H1 (cell line): ENCODE data around the gene NPR1. TPM values are rescaled to one million over a fixed set of nuclear protein-coding genes. Genes with fewer than 3 reads are reported as not detected.

Source experiments
- CTCF ChIA-PET: fragments of 300-600 bp; sonication (Branson Sonifier 250); formaldehyde crosslinking; loops from one replicate; lab custom pipeline; 2021; ENCODE audit not compliant: partially characterized antibody; lab: Charles Lee
- POLR2A ChIA-PET: fragments of 300-600 bp; sonication (Branson Sonifier 250); formaldehyde crosslinking; loops from one replicate; lab custom pipeline; 2021; ENCODE audit warnings: inconsistent platforms; ENCODE audit not compliant: partially characterized antibody; lab: Charles Lee
- DNase-seq, 2 experiments: peaks; one replicate each; pipeline versions ENCODE4 v3.0.0 to v3.0.0-alpha.2; 2010 to 2022; ENCODE audit warnings: low spot score in 2 of 2, low read depth in 1 of 2, mixed read lengths in 1 of 2
- FAIRE-seq: peaks from 2 replicates; lab custom pipeline; 2011; peaks lifted over from hg19 to GRCh38; lab: Jason Lieb, UNC
- H2AFZ ChIP-seq: 2 replicates; pipeline ENCODE4 v1.8.1; 2012; ENCODE audit warnings: low read length, inconsistent platforms
- H2AK5ac ChIP-seq: 2 replicates; pipeline ENCODE4 v1.6.1; 2013; ENCODE audit warnings: low read depth, low read length
- H2BK120ac ChIP-seq: replicated peaks from 2 replicates; pipeline ENCODE3; 2013; ENCODE audit warnings: low read depth, low read length, inconsistent platforms
- H2BK12ac ChIP-seq: 2 replicates; pipeline ENCODE4 v1.6.1; 2013; ENCODE audit warnings: low read depth, low read length
- H2BK15ac ChIP-seq: 2 replicates; pipeline ENCODE4 v1.6.1; 2013; ENCODE audit warnings: low read length
- H2BK20ac ChIP-seq: 2 replicates; pipeline ENCODE4 v1.6.1; 2013; ENCODE audit warnings: low read length
- H2BK5ac ChIP-seq: 2 replicates; pipeline ENCODE4 v1.6.1; 2013; ENCODE audit warnings: low read depth, low read length
- H3K14ac ChIP-seq: 2 replicates; pipeline ENCODE4 v1.6.1; 2013; ENCODE audit warnings: inconsistent platforms; ENCODE audit not compliant: insufficient read length
- H3K18ac ChIP-seq: 2 replicates; pipeline ENCODE4 v1.6.1; 2013; ENCODE audit warnings: low read length; ENCODE audit errors: extremely low read depth
- H3K23ac ChIP-seq: 2 replicates; pipeline ENCODE4 v1.6.1; 2013; ENCODE audit warnings: inconsistent platforms; ENCODE audit not compliant: insufficient read length
- H3K23me2 ChIP-seq: 2 replicates; pipeline ENCODE4 v1.6.1; 2013; ENCODE audit warnings: low read depth, low read length
- H3K27ac ChIP-seq: 2 replicates; pipeline ENCODE4 v1.6.1; 2011; ENCODE audit warnings: low read depth, low read length, inconsistent platforms
- H3K27me3 ChIP-seq, 4 experiments: replicated peaks in 1 of 4; 1 replicate in 1 of 4; 2 replicates in 3 of 4; pipeline versions ENCODE4 v1.6.1 to v1.8.1; 2011 to 2013; ENCODE audit warnings: low read length in 3 of 4, mild to moderate bottlenecking in 3 of 4, inconsistent platforms in 2 of 4, mixed read lengths in 2 of 4, moderate library complexity in 1 of 4; ENCODE audit not compliant: control insufficient read depth in 3 of 4, insufficient read depth in 3 of 4; ENCODE audit errors: extremely low read depth in 1 of 4
- H3K36me3 ChIP-seq, 4 experiments: 2 replicates each; pipeline versions ENCODE4 v1.6.1 to v1.8.1; 2011 to 2013; ENCODE audit warnings: mild to moderate bottlenecking in 4 of 4, low read length in 3 of 4, moderate library complexity in 2 of 4, control low read depth in 1 of 4, inconsistent platforms in 1 of 4; ENCODE audit not compliant: insufficient read depth in 4 of 4, control insufficient read depth in 2 of 4
- H3K4ac ChIP-seq: replicated peaks from 2 replicates; pipeline ENCODE3; 2013; ENCODE audit warnings: low read length, low read depth, mixed read lengths, inconsistent platforms; ENCODE audit not compliant: insufficient read length
- H3K4me1 ChIP-seq, 4 experiments: replicated peaks in 1 of 4; 1 replicate in 1 of 4; 2 replicates in 3 of 4; pipeline versions ENCODE4 v1.6.1 to v1.8.1; 2011 to 2013; ENCODE audit warnings: low read length in 3 of 4, inconsistent platforms in 2 of 4, mixed read lengths in 1 of 4; ENCODE audit not compliant: insufficient read depth in 4 of 4, control insufficient read depth in 3 of 4
- H3K4me2 ChIP-seq, 2 experiments: 2 replicates each; pipeline versions ENCODE4 v1.6.1 to v1.8.1; 2011 to 2013; ENCODE audit warnings: low read depth in 2 of 2, low read length in 2 of 2, control low read depth in 1 of 2, inconsistent platforms in 1 of 2, mild to moderate bottlenecking in 1 of 2; ENCODE audit not compliant: insufficient read depth in 1 of 2
- H3K4me3 ChIP-seq, 4 experiments: fragments of 200-600, 300-600 bp in 1 of 4; sonication (generic), shearing (Covaris generic), sonication (Bioruptor Twin) in 1 of 4; 2 replicates each; pipeline versions ENCODE4 v1.5.1 to v1.8.1; 2011 to 2016; ENCODE audit warnings: low read length in 4 of 4, low read depth in 3 of 4, control low read depth in 2 of 4, inconsistent platforms in 2 of 4, mild to moderate bottlenecking in 2 of 4, mixed read lengths in 1 of 4, moderate library complexity in 1 of 4; ENCODE audit not compliant: insufficient read depth in 2 of 4; ENCODE audit errors: extremely low read depth in 1 of 4
- H3K56ac ChIP-seq: replicated peaks from 2 replicates; pipeline ENCODE3; 2013; ENCODE audit warnings: low read depth, mild to moderate bottlenecking, mixed read lengths, low read length, inconsistent platforms; ENCODE audit not compliant: insufficient read length
- H3K79me1 ChIP-seq: 2 replicates; pipeline ENCODE4 v1.6.1; 2013; ENCODE audit warnings: low read depth, low read length, control low read depth
- H3K79me2 ChIP-seq, 2 experiments: 2 replicates each; pipeline versions ENCODE4 v1.6.1 to v1.8.1; 2012 to 2013; ENCODE audit warnings: low read length in 2 of 2, mild to moderate bottlenecking in 2 of 2, inconsistent platforms in 1 of 2; ENCODE audit not compliant: insufficient read depth in 2 of 2, control insufficient read depth in 1 of 2
- H3K9ac ChIP-seq, 4 experiments: replicated peaks in 1 of 4; 1 replicate in 1 of 4; 2 replicates in 3 of 4; pipeline versions ENCODE4 v1.6.1 to v1.8.1; 2011 to 2013; ENCODE audit warnings: low read depth in 3 of 4, low read length in 3 of 4, control low read depth in 2 of 4, mild to moderate bottlenecking in 2 of 4, moderate library complexity in 2 of 4, inconsistent platforms in 1 of 4; ENCODE audit errors: extremely low read depth in 1 of 4
- H3K9me3 ChIP-seq, 2 experiments: 2 replicates each; pipeline versions ENCODE4 v1.6.1 to v1.8.1; 2012 to 2013; ENCODE audit warnings: mild to moderate bottlenecking in 2 of 2, moderate library complexity in 2 of 2, control low read depth in 1 of 2, inconsistent platforms in 1 of 2, low read depth in 1 of 2, low read length in 1 of 2, mixed read lengths in 1 of 2; ENCODE audit not compliant: insufficient read depth in 2 of 2
- H4K20me1 ChIP-seq, 2 experiments: replicated peaks in 1 of 2; 2 replicates each; pipeline versions ENCODE3 to v1.8.1; 2011 to 2013; ENCODE audit warnings: inconsistent platforms in 2 of 2, low read length in 2 of 2, mild to moderate bottlenecking in 1 of 2; ENCODE audit not compliant: insufficient read depth in 2 of 2, control insufficient read depth in 1 of 2
- H4K5ac ChIP-seq: 2 replicates; pipeline ENCODE4 v1.6.1; 2013; ENCODE audit warnings: low read length, low read depth, mixed read lengths, inconsistent platforms; ENCODE audit not compliant: insufficient read length
- H4K8ac ChIP-seq: 2 replicates; pipeline ENCODE4 v1.8.0; 2013; ENCODE audit warnings: mild to moderate bottlenecking, moderate library complexity, low read length, inconsistent platforms; ENCODE audit not compliant: insufficient read depth; ENCODE audit errors: extremely low read depth
- H4K91ac ChIP-seq: replicated peaks from 2 replicates; pipeline ENCODE3; 2013; ENCODE audit warnings: low read length, mixed read lengths, inconsistent platforms; ENCODE audit not compliant: insufficient read length
- CHD2 ChIP-seq: IDR thresholded peaks from 2 replicates; pipeline ENCODE4 v1.6.1; 2012; ENCODE audit warnings: low read length, improper control_type of control experiment
- HDAC2 ChIP-seq, 2 experiments: fragments of 300-600 bp in 1 of 2; sonication (generic) in 1 of 2; IDR thresholded peaks; 2 replicates each; pipeline ENCODE4 v1.6.1; 2011 to 2012; ENCODE audit warnings: low read depth in 2 of 2, low read length in 2 of 2, mild to moderate bottlenecking in 2 of 2, moderate library complexity in 2 of 2, borderline replicate concordance in 1 of 2, inconsistent platforms in 1 of 2
- KDM5A ChIP-seq: fragments of 200-600 bp; IDR thresholded peaks from 2 replicates; pipeline ENCODE4 v1.7.1; 2012; ENCODE audit warnings: mild to moderate bottlenecking, low read length, inconsistent platforms, mixed read lengths
- PHF8 ChIP-seq: fragments of 200-600 bp; sonication (generic); conservative IDR thresholded peaks from 2 replicates; pipeline ENCODE4 v1.7.1; 2012; ENCODE audit warnings: low read depth, mild to moderate bottlenecking, inconsistent platforms, low read length, moderate library complexity
- POLR2AphosphoS5 ChIP-seq: IDR thresholded peaks from 2 replicates; pipeline ENCODE4 v1.6.1; 2011; ENCODE audit warnings: low read depth, low read length
- RFX5 ChIP-seq: IDR thresholded peaks from 2 replicates; pipeline ENCODE4 v1.6.1; 2011; ENCODE audit warnings: low read depth, low read length, improper control_type of control experiment, borderline replicate concordance
- SAP30 ChIP-seq: fragments of 300-600 bp; sonication (generic); IDR thresholded peaks from 2 replicates; pipeline ENCODE4 v1.7.1; 2012; ENCODE audit warnings: low read length, moderate library complexity, mild to moderate bottlenecking, inconsistent platforms; ENCODE audit not compliant: insufficient read depth, insufficient replicate concordance
- SIN3A ChIP-seq, 2 experiments: IDR thresholded peaks in 1 of 2; conservative IDR thresholded peaks in 1 of 2; 2 replicates each; pipeline ENCODE4 v1.6.1; 2011 to 2012; ENCODE audit warnings: low read length in 2 of 2, improper control_type of control experiment in 1 of 2, low read depth in 1 of 2, mild to moderate bottlenecking in 1 of 2
- SP1 ChIP-seq: IDR thresholded peaks from 2 replicates; pipeline ENCODE4 v1.6.1; 2011; ENCODE audit warnings: low read depth, low read length
- SRF ChIP-seq: IDR thresholded peaks from 2 replicates; pipeline ENCODE4 v1.6.1; 2011; ENCODE audit warnings: mild to moderate bottlenecking, low read depth, low read length, moderate library complexity
- WGBS, 2 experiments: shearing (Covaris generic) in 1 of 2; methylation state at CpG; one replicate each; pipeline versions ENCODE4 v1.1.6 to v1.1.7; 2013 to 2015; ENCODE audit warnings: low lambda C conversion rate in 2 of 2, mixed read lengths in 2 of 2, inconsistent platforms in 1 of 2, low coverage in 1 of 2, missing lambda C conversion rate in 1 of 2; ENCODE audit not compliant: insufficient replicate concordance in 2 of 2, insufficient coverage in 1 of 2, insufficient read length in 1 of 2; ENCODE audit errors: extremely low coverage in 1 of 2, missing lambda C conversion rate in 1 of 2; 5-methylcytosine and 5-hydroxymethylcytosine counted together
- polyA plus RNA-seq, 7 experiments: library from polyadenylated mRNA; depleted of rRNA in 3 of 7; stranded (reverse) in 5 of 7; unstranded in 2 of 7; fragments of >200 nt in 5 of 7; fragments of 200-250 nt in 2 of 7; gene quantifications; 1 replicate in 5 of 7; 2 replicates in 1 of 7; 4 replicates in 1 of 7; pipeline versions ENCODE4 v1.2.1 to v1.2.3, GENCODE V29; 2011 to 2013; ENCODE audit warnings: missing spikeins in 2 of 7, mixed read lengths in 2 of 7
- total RNA-seq: library from RNA; stranded (reverse); fragmentation: NEBNext Ultra II Directional; extraction: Animal tissue kit (Norgen Biotek cat#: 25700); gene quantifications from 2 replicates; pipeline ENCODE4 v1.2.1, GENCODE V29; 2021

The NPR1 gene
- total and polyA plus RNA-seq, 2 of the 8 experiments (the other 6 are each of a cell fraction or from before 2014, with no cell fraction given), result 11.7 to 13.2 TPM

DNA sequence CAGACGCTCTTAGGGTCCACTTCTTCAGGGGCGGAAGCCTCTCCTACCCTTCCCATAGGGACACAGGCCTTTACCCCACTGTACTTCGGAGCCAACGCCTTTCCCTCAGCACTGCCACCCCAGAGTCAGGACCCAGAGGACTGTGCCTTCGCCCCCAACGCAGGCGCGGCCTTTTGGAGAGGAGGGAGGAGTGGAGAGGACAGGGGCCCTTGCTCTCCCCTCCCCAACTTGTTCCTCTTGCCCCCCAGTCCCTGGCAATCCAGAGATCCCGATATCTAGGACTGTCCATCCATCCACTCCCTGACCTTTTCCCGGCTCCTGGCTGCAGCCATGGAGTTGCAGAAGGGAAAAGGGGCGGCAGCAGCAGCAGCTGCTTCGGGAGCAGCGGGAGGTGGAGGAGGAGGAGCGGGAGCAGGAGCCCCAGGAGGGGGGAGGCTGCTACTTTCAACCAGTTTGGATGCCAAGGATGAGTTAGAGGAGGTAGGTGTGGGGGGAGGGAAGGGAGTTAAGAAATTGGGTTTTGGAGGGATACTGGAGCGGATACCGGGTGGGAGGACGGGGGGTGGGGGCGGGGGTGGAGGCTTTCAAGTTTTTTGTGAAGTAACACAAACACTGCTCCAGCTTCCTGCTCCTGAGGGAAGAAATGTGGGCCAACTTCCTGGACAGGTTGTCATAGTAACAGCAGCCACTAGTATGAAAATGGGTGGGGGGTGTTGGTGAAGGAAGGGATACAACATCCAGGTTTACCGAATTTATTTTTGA lies 50.0 kb downstream of the NPR1 start:
- peaks cover 9% of the 10 kb centered on the region for H3K23me2 ChIP-seq
- 0 out of 2 replicates have a peak overlapping the region, but pooled peaks have one; percentile 48 for H2BK20ac ChIP-seq
- peaks cover 0 to 28% of the 10 kb centered on the region in 2 experiments; a peak in 2 of 4 replicates for H3K79me2 ChIP-seq
- peak overlapping the region; percentile 89 for H3K4ac ChIP-seq
- peak overlapping the region; percentile 93 for H4K5ac ChIP-seq
- ChIA-PET CTCF (interaction anchor here (1.1 to 2.5 kb wide), 5 partner anchors 8 to 56 kb away, joined by 3 to 12 read pairs (median 8); partner anchors contain the start of gene NPR1), POLR2A (interaction anchor here (0.7 to 9.2 kb wide), 11 partner anchors 12 to 263 kb away, joined by 3 to 60 read pairs (median 4); partner anchors contain the start of genes CHTOP, ILF2, NPR1 and RPS27)
- peak in 1 of 2 experiments; percentile 78 for DNase-seq
- peak overlapping the region; percentile 76; the same call in 1 of the 2 replicates for H2AK5ac ChIP-seq
- H3K9ac ChIP-seq, result peak overlapping the region; percentile 82 to 92 (median 88)
- H3K4me2 ChIP-seq, result peak overlapping the region; percentile 74 to 98
- peak overlapping the region; percentile 88 for H3K27ac ChIP-seq
- peak overlapping the region; percentile 75 for H2BK12ac ChIP-seq
- no peak overlapping the region for H3K14ac ChIP-seq
- H3K56ac ChIP-seq, result peak overlapping the region; percentile 37
- peak overlapping the region; percentile 79 for H2BK120ac ChIP-seq
- H3K4me1 ChIP-seq, result peaks cover 0 to 11% (median 3%) of the 10 kb centered on the region in 4 experiments; a peak in 6 of 7 replicates
- FAIRE-seq, result no peak
- peak overlapping the region; percentile 94; the same call in 1 of the 2 replicates for H4K8ac ChIP-seq
- H2BK5ac ChIP-seq, result peak overlapping the region; percentile 99
- WGBS, 2 experiments, result 4% methylated on average over 17 of the region's 19 CpGs; no CpG with 5 or more reads in 1 of the 2 experiments
- 0 out of 8 replicates have a peak, but pooled peaks cover 0 to 6% (median 2%) of the 10 kb centered on the region in 4 experiments for H3K36me3 ChIP-seq
- peak overlapping the region; percentile 72; the same call in 1 of the 2 replicates for H2BK15ac ChIP-seq
- H3K79me1 ChIP-seq, result no peaks in the 10 kb centered on the region; the same call in 1 of the 2 replicates
- H3K9me3 ChIP-seq, result no peaks in the 10 kb centered on the region
- H3K27me3 ChIP-seq, result no peaks in the 10 kb centered on the region
- peak overlapping the region; percentile 97 for H3K18ac ChIP-seq
- H3K23ac ChIP-seq, result no peak overlapping the region
- H3K4me3 ChIP-seq, result peak overlapping the region; percentile 78 to 96 (median 86)
- H4K91ac ChIP-seq, result peak overlapping the region; percentile 78
- H2AFZ ChIP-seq, result no peak overlapping the region
- H4K20me1 ChIP-seq, result no peaks in the 10 kb centered on the region
- no peak; a peak in 1 of 4 replicates for TF ChIP-seq HDAC2 (IDR thresholded peaks at IDR 0.05; ENCODE audit: borderline replicate concordance in 1 of 2, low read depth in 2 of 2, low read length in 2 of 2)
- TF ChIP-seq CHD2, result no peak
- 0 out of 2 replicates have a peak, but pooled peaks have one; percentile 16 for TF ChIP-seq RFX5
- no peak; the same call in 1 of the 2 replicates for TF ChIP-seq POLR2AphosphoS5
- peak; percentile 22 for TF ChIP-seq SAP30
- TF ChIP-seq PHF8, result peak; percentile 43; the same call in 1 of the 2 replicates
- TF ChIP-seq SRF, result no peak
- TF ChIP-seq KDM5A, result peak; percentile 63; the same call in 1 of the 2 replicates
- TF ChIP-seq SP1, result peak; percentile 43; the same call in 1 of the 2 replicates
- TF ChIP-seq SIN3A (conservative IDR thresholded peaks at IDR 0.05 in 1 of 2, IDR thresholded peaks at IDR 0.05 in 1 of 2; ENCODE audit: low read depth in 1 of 2, low read length in 2 of 2), result peak; percentile 21 to 86; a peak in 2 of 4 replicates
